ENCODE results near the gene EHD2. TPM values are rescaled to one million over a fixed set of nuclear protein-coding genes. Genes with fewer than 3 reads are reported as not detected.
"Not testable (repeated sequence)": the region's sequence is repeated elsewhere in the genome, so short reads cannot be mapped to it uniquely, and the experiment has no call there.

The EHD2 gene
- polyA plus RNA-seq, result not detected

DNA sequence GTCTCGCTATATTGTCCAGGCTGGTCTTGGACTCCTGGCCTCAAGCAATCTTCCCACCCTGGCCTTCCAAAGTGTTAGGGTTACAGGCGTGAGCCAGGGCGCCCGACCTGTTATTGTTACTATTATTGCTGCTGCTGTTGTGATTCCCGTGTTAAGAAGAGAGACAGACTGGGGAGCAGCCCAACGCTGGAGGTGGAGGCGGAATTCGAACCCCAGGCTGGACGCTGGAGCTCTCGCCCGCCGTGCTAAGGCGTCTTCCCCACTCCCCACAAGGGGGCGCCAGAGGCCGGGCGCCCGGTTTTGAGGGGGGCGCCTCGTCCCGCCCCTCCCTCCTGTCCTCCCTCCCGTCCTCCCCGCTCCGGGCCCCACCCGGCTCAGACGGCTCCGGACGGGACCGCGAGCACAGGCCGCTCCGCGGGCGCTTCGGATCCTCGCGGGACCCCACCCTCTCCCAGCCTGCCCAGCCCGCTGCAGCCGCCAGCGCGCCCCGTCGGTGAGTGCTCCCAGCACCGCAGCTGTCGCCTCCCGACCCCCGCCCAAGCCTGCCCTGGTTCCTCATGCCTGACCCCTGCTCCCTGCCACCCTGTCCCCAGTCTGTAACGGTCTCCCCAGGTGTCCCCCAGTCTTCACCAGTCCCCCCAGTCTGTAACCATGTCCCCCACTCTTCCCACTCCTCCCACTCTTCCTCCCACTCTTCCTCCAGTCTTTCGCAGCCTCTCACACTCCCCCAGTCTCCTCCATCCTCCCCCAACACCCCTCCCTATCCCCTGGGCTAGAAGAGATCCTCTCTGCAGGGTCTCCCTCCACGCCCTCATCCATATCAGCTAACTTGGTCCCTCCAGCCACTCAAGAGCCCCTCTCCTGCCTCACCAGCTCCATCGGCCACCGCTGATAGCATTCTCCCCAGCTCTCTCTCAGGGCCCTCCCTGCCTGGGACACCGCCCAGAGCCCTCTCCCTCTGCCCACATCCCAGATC is at the start of gene EHD2:
Gene EHD2, plus strand, starts transcription at position 377 of the 976 bp plus-strand sequence. CDS start 3,191 bp downstream, outside the sequence.
- Mint-ChIP-seq H3K4me1 (peaks cover 3 to 7% of the 10 kb centered on the region in 2 donors), H3K9me3 (no peaks in the 10 kb centered on the region), H3K4me3 (peak within 1 kb of the TSS in 1 of 5 donors; percentile 3), H3K27me3 (ENCODE audit: low read depth in 3 of 3) (peaks cover 10 to 23% (median 13%) of the 10 kb centered on the region in 3 donors), H3K36me3 (no peaks in the 10 kb centered on the region), H3K27ac (no peak within 1 kb of the TSS)
- peak; percentile 10 to 21 (median 20) for DNase-seq

DNA sequence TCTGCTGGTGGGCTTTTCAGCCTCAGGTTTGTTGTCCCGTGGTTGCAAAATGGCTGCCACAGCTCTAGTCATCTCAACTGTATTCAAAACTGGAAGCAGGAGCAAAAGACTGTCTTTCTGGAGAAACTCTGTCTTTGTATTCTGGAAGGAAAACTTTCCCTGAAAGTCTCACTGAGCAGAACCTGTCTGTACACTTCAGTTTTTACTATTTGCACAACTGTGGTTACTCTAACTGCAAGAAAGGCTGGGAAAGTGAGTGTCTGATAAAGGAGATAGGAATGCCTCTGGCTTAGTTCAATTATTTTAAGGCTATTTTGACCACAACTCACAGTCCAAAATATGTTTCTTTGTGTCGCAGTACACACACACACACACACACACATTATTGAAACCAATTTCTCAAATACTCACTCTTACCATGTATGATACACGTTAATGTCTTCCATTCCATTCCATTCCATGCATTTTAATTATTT is 49.7 kb upstream of the EHD2 start:
- Mint-ChIP-seq H3K4me3 (no peak overlapping the region), H3K4me1 (peaks cover 50 to 59% of the 10 kb centered on the region in 2 donors), H3K9me3 (no peaks in the 10 kb centered on the region), H3K36me3 (peaks cover 0 to 4% (median 3%) of the 10 kb centered on the region in 3 donors), H3K27me3 (ENCODE audit: low read depth in 3 of 3) (peaks cover 0 to 2% (median 0%) of the 10 kb centered on the region in 3 donors), H3K27ac (peak overlapping the region in 3 of 6 donors; percentile 9 to 58 (median 13))
- DNase-seq, result no peak

DNA sequence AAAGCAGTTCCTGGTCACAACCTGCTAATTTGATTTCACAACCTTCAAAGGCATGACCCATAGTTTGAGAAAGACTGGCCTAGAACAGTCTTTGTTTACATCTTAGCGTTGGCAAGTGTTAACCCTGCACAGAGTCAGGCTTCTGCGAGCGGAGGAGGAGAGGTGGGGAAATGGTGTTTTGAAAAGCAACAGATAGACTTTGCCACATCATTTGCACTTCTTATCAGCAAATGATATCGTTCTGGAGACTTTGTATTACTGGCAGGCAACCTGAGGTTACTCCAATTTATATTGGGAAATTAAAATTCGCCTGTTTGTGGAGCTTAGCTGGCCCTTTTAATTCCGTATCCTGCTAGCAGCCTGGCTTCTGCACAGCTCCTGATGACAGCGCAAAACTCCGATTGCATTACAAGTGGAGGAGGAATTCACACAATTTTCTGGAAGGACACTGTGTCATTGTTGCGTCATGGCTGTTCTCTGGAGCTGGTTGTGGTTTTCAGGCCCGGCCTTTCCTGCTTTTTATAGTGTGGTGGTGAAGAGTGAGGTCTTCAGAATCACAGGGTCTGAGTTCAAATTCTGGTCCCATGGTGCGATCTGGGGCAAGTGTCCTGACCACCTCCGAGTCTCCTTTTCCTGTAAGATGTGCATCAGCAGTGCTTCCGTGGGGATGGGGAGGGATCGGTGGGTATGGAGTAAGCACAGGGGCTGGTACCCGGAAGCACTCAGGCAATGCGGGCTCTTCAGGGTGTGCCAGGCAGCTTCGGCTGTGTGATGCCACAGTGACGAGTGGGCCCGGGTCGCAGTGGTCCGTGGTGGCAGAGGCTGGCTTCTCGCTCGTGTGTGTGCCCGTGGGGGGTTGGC is 49.1 kb upstream of the EHD2 start:
- Mint-ChIP-seq H3K27ac (peak overlapping the region in 2 of 6 donors; percentile 9 to 76), H3K27me3 (ENCODE audit: low read depth in 3 of 3) (peaks cover 0 to 2% (median 0%) of the 10 kb centered on the region in 3 donors), H3K4me3 (no peak overlapping the region), H3K36me3 (peaks cover 0 to 4% (median 3%) of the 10 kb centered on the region in 3 donors), H3K4me1 (peaks cover 50 to 54% of the 10 kb centered on the region in 2 donors), H3K9me3 (no peaks in the 10 kb centered on the region)
- no peak for DNase-seq

GRCh38 chr19:47668556-47668955 is 44.7 kb upstream of the EHD2 start:
- H3K27me3 Mint-ChIP-seq (ENCODE audit: low read depth in 3 of 3); H3K4me3 Mint-ChIP-seq; H3K27ac Mint-ChIP-seq; H3K36me3 Mint-ChIP-seq; H3K9me3 Mint-ChIP-seq; DNase-seq: not testable (repeated sequence)
- peaks cover 20 to 22% of the 10 kb centered on the region in 2 donors for H3K4me1 Mint-ChIP-seq

DNA sequence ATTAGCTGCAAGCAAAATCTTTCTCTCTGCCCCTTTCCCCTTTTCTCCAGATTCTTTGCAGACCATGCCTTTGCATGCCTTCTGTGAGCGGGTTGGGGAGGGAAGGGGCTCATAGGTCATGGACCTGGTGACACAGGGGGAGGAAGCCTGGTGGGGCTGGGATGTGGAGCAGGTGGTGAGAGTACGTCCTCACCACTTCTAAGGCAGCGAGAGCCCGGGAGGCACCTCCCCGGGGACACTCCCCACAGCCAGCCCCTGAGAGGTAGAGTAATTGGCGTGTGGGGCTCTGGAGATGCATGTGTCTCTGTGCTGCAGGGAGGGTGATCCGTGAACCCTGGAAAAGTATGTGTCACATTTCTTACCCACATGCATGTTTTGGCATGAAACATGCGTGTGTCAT is 42.5 kb upstream of the EHD2 start:
- Mint-ChIP-seq H3K4me3 (no peak overlapping the region), H3K27ac (peak overlapping the region in 1 of 6 donors; percentile 46), H3K4me1 (peaks cover 8 to 18% of the 10 kb centered on the region in 2 donors), H3K36me3 (peaks cover 0 to 15% (median 6%) of the 10 kb centered on the region in 3 donors), H3K27me3 (ENCODE audit: low read depth in 3 of 3) (peaks cover 0 to 2% (median 0%) of the 10 kb centered on the region in 3 donors), H3K9me3 (no peaks in the 10 kb centered on the region)
- DNase-seq, result no peak

DNA sequence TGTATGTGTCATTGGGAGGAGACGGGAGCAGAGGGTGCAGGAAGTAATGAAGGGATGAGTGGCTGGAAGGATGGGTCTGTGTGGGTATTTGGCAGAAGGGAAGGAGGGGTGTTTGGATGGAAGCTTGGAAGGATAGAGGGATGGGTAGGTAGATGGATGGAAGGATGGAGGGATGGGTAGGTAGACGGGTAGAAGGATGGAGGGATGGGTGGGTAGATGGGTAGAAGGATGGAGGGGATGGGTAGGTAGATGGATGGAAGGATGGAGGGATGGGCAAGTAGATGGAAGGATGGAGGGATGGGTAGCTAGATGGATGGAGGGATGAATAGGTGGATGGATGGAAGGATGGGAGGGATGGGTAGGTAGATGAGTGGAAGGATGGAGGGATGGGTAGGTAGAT is 41.7 kb upstream of the EHD2 start:
- peaks cover 6 to 15% of the 10 kb centered on the region in 2 donors for H3K4me1 Mint-ChIP-seq
- H3K27ac Mint-ChIP-seq, result peak overlapping the region in 1 of 6 donors; percentile 49

DNA sequence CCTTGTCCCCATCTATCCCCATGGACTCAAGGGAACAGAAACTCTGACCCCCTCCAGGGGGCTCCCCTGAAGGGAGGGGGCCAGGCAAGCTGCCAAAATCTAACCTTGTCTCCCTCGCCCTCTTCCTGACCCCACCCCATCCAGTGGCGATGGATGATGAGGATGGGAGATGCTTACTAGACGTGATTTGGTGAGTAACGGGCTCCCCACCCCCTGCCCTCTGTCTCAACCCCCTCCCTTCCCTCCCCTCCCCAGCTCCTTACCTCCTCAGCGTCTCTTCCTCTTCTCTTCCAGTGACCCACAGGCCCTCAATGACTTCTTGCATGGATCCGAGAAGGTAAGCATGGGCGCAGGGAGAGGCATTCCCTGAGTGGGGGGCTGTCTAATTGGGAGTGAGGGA is 39.8 kb upstream of the EHD2 start:
- no peaks in the 10 kb centered on the region for H3K9me3 Mint-ChIP-seq
- H3K4me3 Mint-ChIP-seq, result no peak overlapping the region
- H3K27ac Mint-ChIP-seq, result no peak overlapping the region
- H3K4me1 Mint-ChIP-seq, result peaks cover 2 to 15% of the 10 kb centered on the region in 2 donors
- peaks cover 0 to 2% (median 0%) of the 10 kb centered on the region in 3 donors for H3K27me3 Mint-ChIP-seq (ENCODE audit: low read depth in 3 of 3)
- no peak for DNase-seq
- peaks cover 0 to 21% (median 6%) of the 10 kb centered on the region in 3 donors for H3K36me3 Mint-ChIP-seq

More for the DNA sequence above, 41.7 kb upstream of the EHD2 start:
- Mint-ChIP-seq H3K4me3 (no peak overlapping the region), H3K9me3 (no peaks in the 10 kb centered on the region), H3K36me3 (peaks cover 0 to 15% (median 6%) of the 10 kb centered on the region in 3 donors), H3K27me3 (ENCODE audit: low read depth in 3 of 3) (peaks cover 0 to 2% (median 0%) of the 10 kb centered on the region in 3 donors)
- no peak for DNase-seq

DNA sequence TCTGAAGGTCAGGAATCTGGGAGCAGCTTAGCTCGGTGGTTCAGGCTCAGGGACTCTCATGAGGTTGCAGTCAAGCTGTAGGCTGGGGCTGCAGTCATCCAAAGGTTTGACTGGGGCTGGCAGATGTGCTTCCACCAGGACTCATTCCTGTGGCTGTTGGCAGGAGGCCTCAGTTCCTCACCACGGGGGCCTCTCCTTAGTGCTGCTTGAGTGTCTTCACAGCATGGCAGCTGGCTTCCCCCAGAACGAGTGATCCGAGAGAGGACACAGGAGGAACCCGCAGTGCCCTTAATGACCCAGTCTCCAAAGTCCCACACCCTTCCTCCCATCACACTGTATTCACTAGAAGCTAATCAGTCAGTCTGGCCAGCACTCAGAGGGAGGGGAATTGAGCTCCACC is 38.7 kb upstream of the EHD2 start:
- no peak for DNase-seq
- H3K4me3 Mint-ChIP-seq, result no peak overlapping the region
- peaks cover 0 to 21% (median 6%) of the 10 kb centered on the region in 3 donors for H3K36me3 Mint-ChIP-seq
- peaks cover 0 to 3% (median 0%) of the 10 kb centered on the region in 3 donors for H3K27me3 Mint-ChIP-seq (ENCODE audit: low read depth in 3 of 3)
- H3K4me1 Mint-ChIP-seq, result peaks cover 2 to 15% of the 10 kb centered on the region in 2 donors
- peak overlapping the region in 1 of 6 donors; percentile 40 for H3K27ac Mint-ChIP-seq
- H3K9me3 Mint-ChIP-seq, result no peaks in the 10 kb centered on the region

GRCh38 chr19:47675271-47675670 is 38.0 kb upstream of the EHD2 start:
- Mint-ChIP-seq H3K27me3 (ENCODE audit: low read depth in 3 of 3) (peaks cover 0 to 3% (median 0%) of the 10 kb centered on the region in 3 donors), H3K9me3 (no peaks in the 10 kb centered on the region), H3K4me3 (no peak overlapping the region), H3K36me3 (peaks cover 0 to 21% (median 6%) of the 10 kb centered on the region in 3 donors), H3K27ac (peak overlapping the region in 1 of 6 donors; percentile 81), H3K4me1 (peaks cover 2 to 15% of the 10 kb centered on the region in 2 donors)
- DNase-seq, result no peak

GRCh38 chr19:47675859-47676258 is 37.4 kb upstream of the EHD2 start:
- no peak overlapping the region for H3K4me3 Mint-ChIP-seq
- H3K9me3 Mint-ChIP-seq, result no peaks in the 10 kb centered on the region
- peaks cover 0 to 3% (median 0%) of the 10 kb centered on the region in 3 donors for H3K27me3 Mint-ChIP-seq (ENCODE audit: low read depth in 3 of 3)
- H3K27ac Mint-ChIP-seq, result no peak overlapping the region
- peaks cover 0 to 21% (median 6%) of the 10 kb centered on the region in 3 donors for H3K36me3 Mint-ChIP-seq
- DNase-seq, result no peak
- peaks cover 2 to 15% of the 10 kb centered on the region in 2 donors for H3K4me1 Mint-ChIP-seq

- Mint-ChIP-seq H3K27ac (peak overlapping the region in 3 of 6 donors; percentile 32 to 60 (median 34)), H3K36me3 (peaks cover 0 to 25% (median 6%) of the 10 kb centered on the region in 3 donors), H3K4me3 (no peak overlapping the region), H3K9me3 (no peaks in the 10 kb centered on the region), H3K27me3 (ENCODE audit: low read depth in 3 of 3) (peaks cover 0 to 3% (median 0%) of the 10 kb centered on the region in 3 donors), H3K4me1 (peaks cover 2 to 15% of the 10 kb centered on the region in 2 donors)
- DNase-seq, result no peak
These were observed 36.4 kb upstream of the EHD2 start for GRCh38 chr19:47676811-47677210.

GRCh38 chr19:47679251-47679900 is 33.8 kb upstream of the EHD2 start:
- Mint-ChIP-seq H3K9me3 (no peaks in the 10 kb centered on the region), H3K27me3 (ENCODE audit: low read depth in 3 of 3) (peaks cover 0 to 2% (median 2%) of the 10 kb centered on the region in 3 donors), H3K27ac (no peak overlapping the region), H3K36me3 (peaks cover 0 to 29% (median 4%) of the 10 kb centered on the region in 3 donors), H3K4me1 (peaks cover 3 to 16% of the 10 kb centered on the region in 2 donors), H3K4me3 (no peak overlapping the region)
- DNase-seq, result no peak

Measured in immature natural killer cell (primary cell).